ENCODE measurements around the gene DNLZ.

DNLZ gene

GRCh38 chr9:136400038-136400834 is 36.7 kb upstream of the DNLZ start, which contains the start of gene SNAPC4:
TSS of gene SNAPC4 (minus strand) at chr9:136400170. CDS start at chr9:136398428, 1,742 bp downstream.
- CTCF ChIA-PET: interaction anchor here (0.5 to 2.6 kb wide), 31 partner anchors 9 to 877 kb away, joined by 3 to 28 read pairs (median 3); partner anchors contain the start of genes DNLZ, ENTR1 and PMPCA
- H3K36me3 ChIP-seq (ENCODE audit: control insufficient read depth in 2 of 2, insufficient read depth in 1 of 2, low read length in 2 of 2): peaks cover 7 to 72% of the 10 kb centered on the region in 2 experiments
- TF ChIP-seq ZNF514 (tag by site-specific recombination; IDR thresholded peaks at IDR 0.05) (no peak), ZNF501 (tag by site-specific recombination; IDR thresholded peaks at IDR 0.05) (peak; percentile 37; the same call in 1 of the 2 replicates), ZNF677 (tag by site-specific recombination; IDR thresholded peaks at IDR 0.05) (no peak), ZNF335 (tag by site-specific recombination; conservative IDR thresholded peaks at IDR 0.05) (peak; percentile 65), EGR2 (tag by site-specific recombination; IDR thresholded peaks at IDR 0.05; ENCODE audit: low read depth) (no peak), ZNF76 (tag by site-specific recombination; IDR thresholded peaks at IDR 0.05; ENCODE audit: borderline replicate concordance, low read depth) (peak; percentile 94), ZNF416 (tag by site-specific recombination; IDR thresholded peaks at IDR 0.05) (no peak), BCL11A (tag by site-specific recombination; IDR thresholded peaks at IDR 0.05; ENCODE audit: low read depth) (0 out of 2 replicates have a peak, but pooled peaks have one; percentile 46), ZEB2 (tag by site-specific recombination; IDR thresholded peaks at IDR 0.05) (peak; percentile 43; the same call in 1 of the 2 replicates), CTCF (tag by site-specific recombination; IDR thresholded peaks at IDR 0.05) (peak; percentile 76), ZBTB17 (tag by site-specific recombination; IDR thresholded peaks at IDR 0.05) (peak; percentile 97), KLF10 (tag by site-specific recombination; IDR thresholded peaks at IDR 0.05) (peak; percentile 55), ZBTB44 (tag by site-specific recombination; IDR thresholded peaks at IDR 0.05) (peak; percentile 48; the same call in 1 of the 2 replicates), ZBTB8A (tag by site-specific recombination; IDR thresholded peaks at IDR 0.05) (peak; percentile 32), ZBTB6 (tag by site-specific recombination; IDR thresholded peaks at IDR 0.05) (peak; percentile 20; the same call in 1 of the 2 replicates), ZNF660 (tag by site-specific recombination; IDR thresholded peaks at IDR 0.05) (peak; percentile 92), ZBTB20 (tag by site-specific recombination; IDR thresholded peaks at IDR 0.05) (no peak; the same call in 1 of the 2 replicates), ZNF518A (tag by site-specific recombination; conservative IDR thresholded peaks at IDR 0.05; ENCODE audit: low read depth) (no peak), ZNF623 (tag by site-specific recombination; IDR thresholded peaks at IDR 0.05) (no peak), PATZ1 (tag by site-specific recombination; IDR thresholded peaks at IDR 0.05) (peak; percentile 54), ZNF792 (tag by site-specific recombination; IDR thresholded peaks at IDR 0.05) (no peak), ZNF350 (tag by site-specific recombination; IDR thresholded peaks at IDR 0.05) (no peak), IKZF3 (tag by site-specific recombination; IDR thresholded peaks at IDR 0.05) (no peak), PRDM1 (tag by site-specific recombination; IDR thresholded peaks at IDR 0.05) (no peak), ZNF600 (tag by site-specific recombination; IDR thresholded peaks at IDR 0.05) (peak; percentile 71), ZNF391 (tag by site-specific recombination; IDR thresholded peaks at IDR 0.05; ENCODE audit: borderline replicate concordance, low read depth) (no peak)

More at GRCh38 chr9:136400038-136400834, 36.7 kb upstream of the DNLZ start, which contains the start of gene SNAPC4:
- Histone ChIP-seq H3K9me3 (ENCODE audit: control insufficient read depth, insufficient read depth, low read depth, low read length) (no peaks in the 10 kb centered on the region), H3K27ac (ENCODE audit: extremely low read depth, low read depth, low read length) (peak within 1 kb of the TSS; percentile 53; the same call in 1 of the 2 replicates), H3K4me3 (ENCODE audit: low read depth, low read length) (peak within 1 kb of the TSS; percentile 91), H3K4me1 (ENCODE audit: control insufficient read depth, insufficient read depth, low read length) (no peaks in the 10 kb centered on the region)
- POLR2A ChIA-PET: interaction anchor here (1.2 to 2.6 kb wide), 4 partner anchors 9 to 37 kb away, joined by 5 to 15 read pairs (median 8); no protein-coding TSS in a partner anchor
